GM23338 (cell line): Measurements from ENCODE around the gene GPATCH3. TPM values are rescaled to one million over a fixed set of nuclear protein-coding genes. Genes with fewer than 3 reads are reported as not detected.

Source experiments
- ATAC-seq: fragments of 200-7000 bp; cut with Tn5 transposase; 3 replicates; pipeline ENCODE4 v1.9.1; 2020
- DNase-seq: peaks from one replicate; pipeline ENCODE4 v3.0.0-alpha.2; 2015; ENCODE audit warnings: low spot score
- H2AFZ ChIP-seq: fragments of 200-600 bp; sonication (generic); 2 replicates; pipeline ENCODE4 v1.8.0; 2016; ENCODE audit warnings: antibody characterized with exemption, mild to moderate bottlenecking, moderate library complexity
- H3F3A ChIP-seq: fragments of 200-600 bp; sonication (generic); replicated peaks from 2 replicates; pipeline ENCODE4 v1.8.0; 2017; ENCODE audit warnings: antibody characterized with exemption, mixed run types, low read depth
- H3K27ac ChIP-seq: fragments of 200-600 bp; sonication (generic); 2 replicates; pipeline ENCODE4 v1.6.1; 2016; ENCODE audit warnings: low read depth
- H3K27me3 ChIP-seq: fragments of 200-600 bp; sonication (generic); 2 replicates; pipeline ENCODE4 v1.8.0; 2016; ENCODE audit warnings: mild to moderate bottlenecking, mixed run types, moderate library complexity; ENCODE audit not compliant: insufficient read depth
- H3K36me3 ChIP-seq: fragments of 200-600 bp; sonication (generic); 2 replicates; pipeline ENCODE4 v1.8.0; 2016; ENCODE audit warnings: mild to moderate bottlenecking; ENCODE audit not compliant: insufficient read depth
- H3K4me1 ChIP-seq: fragments of 200-600 bp; sonication (generic); 2 replicates; pipeline ENCODE4 v1.8.0; 2016; ENCODE audit warnings: mild to moderate bottlenecking, moderate library complexity; ENCODE audit not compliant: insufficient read depth
- H3K4me2 ChIP-seq: fragments of 200-600 bp; sonication (generic); 2 replicates; pipeline ENCODE4 v1.7.1; 2017; ENCODE audit warnings: mixed run types
- H3K4me3 ChIP-seq: fragments of 200-600 bp; sonication (generic); 2 replicates; pipeline ENCODE4 v1.6.1; 2016; ENCODE audit warnings: mixed run types
- H3K79me2 ChIP-seq: fragments of 200-600 bp; sonication (generic); replicated peaks from 2 replicates; pipeline ENCODE4 v1.8.0; 2017; ENCODE audit warnings: mild to moderate bottlenecking; ENCODE audit not compliant: insufficient read depth
- H3K9me2 ChIP-seq: fragments of 200-600 bp; sonication (generic); 2 replicates; pipeline ENCODE4 v1.8.0; 2017; ENCODE audit not compliant: insufficient read depth
- H4K20me1 ChIP-seq: fragments of 200-600 bp; sonication (generic); replicated peaks from 2 replicates; pipeline ENCODE4 v1.8.0; 2017; ENCODE audit warnings: mild to moderate bottlenecking; ENCODE audit not compliant: insufficient read depth
- H3K27ac Mint-ChIP-seq: 2 replicates; pipeline ENCODE4 v1.8.0; 2020; ENCODE audit warnings: inconsistent platforms, mild to moderate bottlenecking, moderate library complexity, mixed read lengths
- H3K27me3 Mint-ChIP-seq: 3 replicates; pipeline ENCODE4 v1.8.0; 2022; ENCODE audit warnings: low read depth, mild to moderate bottlenecking, moderate library complexity, mixed read lengths, inconsistent platforms; ENCODE audit not compliant: insufficient read depth, poor library complexity
- H3K36me3 Mint-ChIP-seq: 3 replicates; pipeline ENCODE4 v1.8.0; 2021; ENCODE audit warnings: low read depth, mild to moderate bottlenecking, inconsistent platforms, moderate library complexity, mixed read lengths
- H3K4me1 Mint-ChIP-seq: 3 replicates; pipeline ENCODE4 v1.8.0; 2020; ENCODE audit warnings: mild to moderate bottlenecking, inconsistent platforms, mixed read lengths
- H3K4me3 Mint-ChIP-seq: 3 replicates; pipeline ENCODE4 v1.8.0; 2021; ENCODE audit warnings: moderate library complexity, mild to moderate bottlenecking, inconsistent platforms, mixed read lengths
- H3K9me3 Mint-ChIP-seq: 3 replicates; pipeline ENCODE4 v1.8.0; 2020; ENCODE audit warnings: moderate library complexity, mild to moderate bottlenecking, inconsistent platforms, mixed read lengths
- EZH2 ChIP-seq: fragments of 200-600 bp; sonication (generic); IDR thresholded peaks from one replicate; pipeline ENCODE4 v1.8.0; 2017; ENCODE audit warnings: antibody characterized with exemption, mild to moderate bottlenecking, low read depth; ENCODE audit not compliant: unreplicated experiment
- JUNB ChIP-seq: IDR thresholded peaks from one replicate; pipeline ENCODE4 v1.6.1; 2016; ENCODE audit warnings: antibody characterized with exemption; ENCODE audit not compliant: unreplicated experiment
- polyA plus RNA-seq: library from polyadenylated mRNA; unstranded; fragments of >200 nt; fragmentation: Nextera tagmentation; extraction: Ambion mirVana; gene quantifications from 2 replicates; pipeline ENCODE4 v1.2.1, GENCODE V29; 2016
- total RNA-seq: library from RNA; depleted of rRNA; stranded (reverse); fragments of >200 nt; shearing (Covaris generic); gene quantifications from 2 replicates; pipeline ENCODE4 v1.2.3, GENCODE V29; 2014
- TF ChIP-seq, protein P1 (sequence below): fragments of 250-450 bp; sonication (Bioruptor Pico); IDR thresholded peaks from 2 replicates; pipeline ENCODE4 v1.5.0; 2020; ENCODE audit warnings: mild to moderate bottlenecking, moderate library complexity
- TF ChIP-seq, protein P2 (sequence below): IDR thresholded peaks from one replicate; pipeline ENCODE4 v1.6.1; 2018; ENCODE audit warnings: antibody characterized with exemption; ENCODE audit not compliant: unreplicated experiment
- TF ChIP-seq, protein P3 (sequence below), 2 experiments: fragments of 200-600 bp in 1 of 2; sonication (generic) in 1 of 2; conservative IDR thresholded peaks; 2 replicates each; pipeline versions ENCODE4 v1.5.1 to v1.6.1; 2016 to 2017; ENCODE audit warnings: antibody characterized with exemption in 2 of 2, low read depth in 2 of 2, mild to moderate bottlenecking in 2 of 2, moderate library complexity in 1 of 2

The GPATCH3 gene
- total and polyA plus RNA-seq, 2 experiments from 2014 or later: 10.5 to 13.0 TPM

DNA sequence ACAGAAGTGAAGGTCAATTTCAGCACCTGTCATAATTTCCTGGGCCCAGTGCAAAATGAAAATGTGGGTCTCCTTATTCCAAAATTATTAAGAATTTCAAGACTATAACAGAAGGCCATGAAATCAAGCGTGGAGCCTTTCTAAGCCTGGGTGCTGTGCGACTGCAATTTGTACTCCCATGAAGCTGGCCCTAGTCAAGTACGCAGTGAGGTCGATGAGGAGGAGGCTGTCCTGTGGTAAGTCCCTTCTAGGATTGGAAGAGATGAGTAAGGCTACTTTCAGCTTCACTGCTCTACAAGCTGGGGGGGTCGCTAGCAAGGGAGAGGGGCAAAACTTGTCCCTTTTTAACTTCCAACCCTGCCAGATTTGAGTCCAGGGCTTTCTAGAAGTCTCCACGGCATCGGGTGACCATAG is 20.9 kb upstream of the GPATCH3 start (continued):
- TF ChIP-seq, protein P1, sequence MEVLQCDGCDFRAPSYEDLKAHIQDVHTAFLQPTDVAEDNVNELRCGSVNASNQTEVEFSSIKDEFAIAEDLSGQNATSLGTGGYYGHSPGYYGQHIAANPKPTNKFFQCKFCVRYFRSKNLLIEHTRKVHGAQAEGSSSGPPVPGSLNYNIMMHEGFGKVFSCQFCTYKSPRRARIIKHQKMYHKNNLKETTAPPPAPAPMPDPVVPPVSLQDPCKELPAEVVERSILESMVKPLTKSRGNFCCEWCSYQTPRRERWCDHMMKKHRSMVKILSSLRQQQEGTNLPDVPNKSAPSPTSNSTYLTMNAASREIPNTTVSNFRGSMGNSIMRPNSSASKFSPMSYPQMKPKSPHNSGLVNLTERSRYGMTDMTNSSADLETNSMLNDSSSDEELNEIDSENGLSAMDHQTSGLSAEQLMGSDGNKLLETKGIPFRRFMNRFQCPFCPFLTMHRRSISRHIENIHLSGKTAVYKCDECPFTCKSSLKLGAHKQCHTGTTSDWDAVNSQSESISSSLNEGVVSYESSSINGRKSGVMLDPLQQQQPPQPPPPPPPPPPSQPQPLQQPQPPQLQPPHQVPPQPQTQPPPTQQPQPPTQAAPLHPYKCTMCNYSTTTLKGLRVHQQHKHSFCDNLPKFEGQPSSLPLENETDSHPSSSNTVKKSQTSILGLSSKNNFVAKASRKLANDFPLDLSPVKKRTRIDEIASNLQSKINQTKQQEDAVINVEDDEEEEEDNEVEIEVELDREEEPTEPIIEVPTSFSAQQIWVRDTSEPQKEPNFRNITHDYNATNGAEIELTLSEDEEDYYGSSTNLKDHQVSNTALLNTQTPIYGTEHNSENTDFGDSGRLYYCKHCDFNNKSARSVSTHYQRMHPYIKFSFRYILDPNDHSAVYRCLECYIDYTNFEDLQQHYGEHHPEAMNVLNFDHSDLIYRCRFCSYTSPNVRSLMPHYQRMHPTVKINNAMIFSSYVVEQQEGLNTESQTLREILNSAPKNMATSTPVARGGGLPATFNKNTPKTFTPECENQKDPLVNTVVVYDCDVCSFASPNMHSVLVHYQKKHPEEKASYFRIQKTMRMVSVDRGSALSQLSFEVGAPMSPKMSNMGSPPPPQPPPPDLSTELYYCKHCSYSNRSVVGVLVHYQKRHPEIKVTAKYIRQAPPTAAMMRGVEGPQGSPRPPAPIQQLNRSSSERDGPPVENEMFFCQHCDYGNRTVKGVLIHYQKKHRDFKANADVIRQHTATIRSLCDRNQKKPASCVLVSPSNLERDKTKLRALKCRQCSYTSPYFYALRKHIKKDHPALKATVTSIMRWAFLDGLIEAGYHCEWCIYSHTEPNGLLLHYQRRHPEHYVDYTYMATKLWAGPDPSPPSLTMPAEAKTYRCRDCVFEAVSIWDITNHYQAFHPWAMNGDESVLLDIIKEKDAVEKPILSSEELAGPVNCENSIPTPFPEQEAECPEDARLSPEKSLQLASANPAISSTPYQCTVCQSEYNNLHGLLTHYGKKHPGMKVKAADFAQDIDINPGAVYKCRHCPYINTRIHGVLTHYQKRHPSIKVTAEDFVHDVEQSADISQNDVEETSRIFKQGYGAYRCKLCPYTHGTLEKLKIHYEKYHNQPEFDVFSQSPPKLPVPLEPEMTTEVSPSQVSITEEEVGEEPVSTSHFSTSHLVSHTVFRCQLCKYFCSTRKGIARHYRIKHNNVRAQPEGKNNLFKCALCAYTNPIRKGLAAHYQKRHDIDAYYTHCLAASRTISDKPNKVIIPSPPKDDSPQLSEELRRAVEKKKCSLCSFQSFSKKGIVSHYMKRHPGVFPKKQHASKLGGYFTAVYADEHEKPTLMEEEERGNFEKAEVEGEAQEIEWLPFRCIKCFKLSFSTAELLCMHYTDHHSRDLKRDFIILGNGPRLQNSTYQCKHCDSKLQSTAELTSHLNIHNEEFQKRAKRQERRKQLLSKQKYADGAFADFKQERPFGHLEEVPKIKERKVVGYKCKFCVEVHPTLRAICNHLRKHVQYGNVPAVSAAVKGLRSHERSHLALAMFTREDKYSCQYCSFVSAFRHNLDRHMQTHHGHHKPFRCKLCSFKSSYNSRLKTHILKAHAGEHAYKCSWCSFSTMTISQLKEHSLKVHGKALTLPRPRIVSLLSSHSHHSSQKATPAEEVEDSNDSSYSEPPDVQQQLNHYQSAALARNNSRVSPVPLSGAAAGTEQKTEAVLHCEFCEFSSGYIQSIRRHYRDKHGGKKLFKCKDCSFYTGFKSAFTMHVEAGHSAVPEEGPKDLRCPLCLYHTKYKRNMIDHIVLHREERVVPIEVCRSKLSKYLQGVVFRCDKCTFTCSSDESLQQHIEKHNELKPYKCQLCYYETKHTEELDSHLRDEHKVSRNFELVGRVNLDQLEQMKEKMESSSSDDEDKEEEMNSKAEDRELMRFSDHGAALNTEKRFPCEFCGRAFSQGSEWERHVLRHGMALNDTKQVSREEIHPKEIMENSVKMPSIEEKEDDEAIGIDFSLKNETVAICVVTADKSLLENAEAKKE (CRISPR knock-in tag): no peak
- TF ChIP-seq EZH2: no peak
- TF ChIP-seq, protein P2, sequence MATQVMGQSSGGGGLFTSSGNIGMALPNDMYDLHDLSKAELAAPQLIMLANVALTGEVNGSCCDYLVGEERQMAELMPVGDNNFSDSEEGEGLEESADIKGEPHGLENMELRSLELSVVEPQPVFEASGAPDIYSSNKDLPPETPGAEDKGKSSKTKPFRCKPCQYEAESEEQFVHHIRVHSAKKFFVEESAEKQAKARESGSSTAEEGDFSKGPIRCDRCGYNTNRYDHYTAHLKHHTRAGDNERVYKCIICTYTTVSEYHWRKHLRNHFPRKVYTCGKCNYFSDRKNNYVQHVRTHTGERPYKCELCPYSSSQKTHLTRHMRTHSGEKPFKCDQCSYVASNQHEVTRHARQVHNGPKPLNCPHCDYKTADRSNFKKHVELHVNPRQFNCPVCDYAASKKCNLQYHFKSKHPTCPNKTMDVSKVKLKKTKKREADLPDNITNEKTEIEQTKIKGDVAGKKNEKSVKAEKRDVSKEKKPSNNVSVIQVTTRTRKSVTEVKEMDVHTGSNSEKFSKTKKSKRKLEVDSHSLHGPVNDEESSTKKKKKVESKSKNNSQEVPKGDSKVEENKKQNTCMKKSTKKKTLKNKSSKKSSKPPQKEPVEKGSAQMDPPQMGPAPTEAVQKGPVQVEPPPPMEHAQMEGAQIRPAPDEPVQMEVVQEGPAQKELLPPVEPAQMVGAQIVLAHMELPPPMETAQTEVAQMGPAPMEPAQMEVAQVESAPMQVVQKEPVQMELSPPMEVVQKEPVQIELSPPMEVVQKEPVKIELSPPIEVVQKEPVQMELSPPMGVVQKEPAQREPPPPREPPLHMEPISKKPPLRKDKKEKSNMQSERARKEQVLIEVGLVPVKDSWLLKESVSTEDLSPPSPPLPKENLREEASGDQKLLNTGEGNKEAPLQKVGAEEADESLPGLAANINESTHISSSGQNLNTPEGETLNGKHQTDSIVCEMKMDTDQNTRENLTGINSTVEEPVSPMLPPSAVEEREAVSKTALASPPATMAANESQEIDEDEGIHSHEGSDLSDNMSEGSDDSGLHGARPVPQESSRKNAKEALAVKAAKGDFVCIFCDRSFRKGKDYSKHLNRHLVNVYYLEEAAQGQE: no peak

DNA sequence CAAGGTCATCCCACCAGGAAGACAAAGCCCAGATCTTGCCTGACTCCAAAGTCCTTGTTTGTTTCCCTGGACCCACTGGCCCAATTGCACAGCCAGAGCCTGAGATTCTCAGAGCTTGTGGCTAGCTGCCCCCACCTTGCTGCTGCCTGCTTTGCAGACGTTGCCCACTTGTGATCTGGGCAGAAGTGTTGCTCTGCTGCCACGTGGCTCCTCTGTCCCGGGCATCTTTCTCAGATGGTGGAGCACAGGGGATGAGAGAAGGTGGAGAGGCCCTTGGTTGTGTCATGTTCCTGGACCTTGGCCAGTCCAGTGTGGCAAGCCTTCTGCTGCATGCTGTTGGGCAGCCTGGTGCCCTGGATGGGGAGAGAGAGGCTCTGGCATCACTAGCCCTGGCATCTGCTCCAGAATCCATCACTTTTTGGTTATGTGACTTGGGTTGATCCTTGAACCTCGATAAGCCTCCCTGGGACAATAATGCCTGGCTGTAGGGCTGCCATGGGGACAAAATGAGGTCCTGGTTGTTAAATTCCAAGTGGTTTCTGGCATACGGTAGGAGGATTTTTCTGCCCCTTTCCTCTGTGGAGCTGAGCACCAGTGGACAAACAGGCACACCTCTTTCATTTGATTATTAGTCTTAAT is 15.1 kb upstream of the GPATCH3 start:
- Histone ChIP-seq H3K27ac (no peak overlapping the region), H4K20me1 (no peaks in the 10 kb centered on the region; the same call in 1 of the 2 replicates), H3K4me2 (no peak overlapping the region), H3K9me2 (no peaks in the 10 kb centered on the region), H3K4me1 (no peaks in the 10 kb centered on the region), H3K79me2 (no peaks in the 10 kb centered on the region), H3K36me3 (no peaks in the 10 kb centered on the region), H3K27me3 (no peaks in the 10 kb centered on the region), H3F3A (no peaks in the 10 kb centered on the region), H2AFZ (no peak overlapping the region), H3K4me3 (no peak overlapping the region)
- Mint-ChIP-seq H3K4me3 (no peak overlapping the region), H3K27me3 (peaks cover 9% of the 10 kb centered on the region), H3K27ac (no peak overlapping the region), H3K4me1 (no peaks in the 10 kb centered on the region), H3K9me3 (no peaks in the 10 kb centered on the region), H3K36me3 (no peaks in the 10 kb centered on the region; the same call in 2 of the 3 replicates)
- no peak for DNase-seq
- TF ChIP-seq JUNB: no peak
- TF ChIP-seq, protein P2: no peak
- TF ChIP-seq, protein P3, sequence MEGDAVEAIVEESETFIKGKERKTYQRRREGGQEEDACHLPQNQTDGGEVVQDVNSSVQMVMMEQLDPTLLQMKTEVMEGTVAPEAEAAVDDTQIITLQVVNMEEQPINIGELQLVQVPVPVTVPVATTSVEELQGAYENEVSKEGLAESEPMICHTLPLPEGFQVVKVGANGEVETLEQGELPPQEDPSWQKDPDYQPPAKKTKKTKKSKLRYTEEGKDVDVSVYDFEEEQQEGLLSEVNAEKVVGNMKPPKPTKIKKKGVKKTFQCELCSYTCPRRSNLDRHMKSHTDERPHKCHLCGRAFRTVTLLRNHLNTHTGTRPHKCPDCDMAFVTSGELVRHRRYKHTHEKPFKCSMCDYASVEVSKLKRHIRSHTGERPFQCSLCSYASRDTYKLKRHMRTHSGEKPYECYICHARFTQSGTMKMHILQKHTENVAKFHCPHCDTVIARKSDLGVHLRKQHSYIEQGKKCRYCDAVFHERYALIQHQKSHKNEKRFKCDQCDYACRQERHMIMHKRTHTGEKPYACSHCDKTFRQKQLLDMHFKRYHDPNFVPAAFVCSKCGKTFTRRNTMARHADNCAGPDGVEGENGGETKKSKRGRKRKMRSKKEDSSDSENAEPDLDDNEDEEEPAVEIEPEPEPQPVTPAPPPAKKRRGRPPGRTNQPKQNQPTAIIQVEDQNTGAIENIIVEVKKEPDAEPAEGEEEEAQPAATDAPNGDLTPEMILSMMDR (conservative IDR thresholded peaks at IDR 0.05; ENCODE audit: low read depth in 2 of 2): no peak
- no peak for ATAC-seq
